Ramos (cell line): ENCODE data around the gene TTLL9.

Experiments used
- in situ Hi-C: fragments of 300-500 bp; cut with MboI; formaldehyde crosslinking; loops from one replicate; pipeline ENCODE4 v1.14.3; 2022; ENCODE audit warnings: low sequenced_read_pairs; ENCODE audit not compliant: unreplicated experiment

The TTLL9 gene

DNA sequence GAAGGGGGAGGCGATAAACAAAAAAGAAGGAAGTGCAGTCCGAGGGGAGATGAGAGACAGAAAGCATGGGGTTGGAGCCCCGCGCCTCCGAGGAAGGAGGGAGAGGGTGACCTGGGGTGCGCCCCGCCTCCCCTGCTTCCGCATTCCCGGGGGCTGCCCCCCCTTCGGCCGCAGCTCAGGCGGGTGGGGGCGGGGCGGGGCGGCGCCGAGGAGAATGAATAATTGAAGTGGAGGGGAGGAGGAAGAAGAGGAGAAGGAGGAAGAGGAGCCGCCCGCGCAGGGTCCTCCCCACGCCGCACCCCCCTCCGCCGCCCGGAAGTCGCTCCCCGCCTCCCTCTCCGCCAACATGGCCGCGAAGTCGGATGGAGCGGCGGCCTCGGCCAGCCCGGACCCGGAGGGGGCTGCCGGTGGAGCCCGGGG, 97.4 kb downstream of the TTLL9 start, which contains the start of gene XKR7:
Gene XKR7 (plus strand): TSS at position 322 of the 420 bp plus-strand sequence. CDS start 25 bp downstream, at position 347.
- in situ Hi-C loops = no loop called here

DNA sequence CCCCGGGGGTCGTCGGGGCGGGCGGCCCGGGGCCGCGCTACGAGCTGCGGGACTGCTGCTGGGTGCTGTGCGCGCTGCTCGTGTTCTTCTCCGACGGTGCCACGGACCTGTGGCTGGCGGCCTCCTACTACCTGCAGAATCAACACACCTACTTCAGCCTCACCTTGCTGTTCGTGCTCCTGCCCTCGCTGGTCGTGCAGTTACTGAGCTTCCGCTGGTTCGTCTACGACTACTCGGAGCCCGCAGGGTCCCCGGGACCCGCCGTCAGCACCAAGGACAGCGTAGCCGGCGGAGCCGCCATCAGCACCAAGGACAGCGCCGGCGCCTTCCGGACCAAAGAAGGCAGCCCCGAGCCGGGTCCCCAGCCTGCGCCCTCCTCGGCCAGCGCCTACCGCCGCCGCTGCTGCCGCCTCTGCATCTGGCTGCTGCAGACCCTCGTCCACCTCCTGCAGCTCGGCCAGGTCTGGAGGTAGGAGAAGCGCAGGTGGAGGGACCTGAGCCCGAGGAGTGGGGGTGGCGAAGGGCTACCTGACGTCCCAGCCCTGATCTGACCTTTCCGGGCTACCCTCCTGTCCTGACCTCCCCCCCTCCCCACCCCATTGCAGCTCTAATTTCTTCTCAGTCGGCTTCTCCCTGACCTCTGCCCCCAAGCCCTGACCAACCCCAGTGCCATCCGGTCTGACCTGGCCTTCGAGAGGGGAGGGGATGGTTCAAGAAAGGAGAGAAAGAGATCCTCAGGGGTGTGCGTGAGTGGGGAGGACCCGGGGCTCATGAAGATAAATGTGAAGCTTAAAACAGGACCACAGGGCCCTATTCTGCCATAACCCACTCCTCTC, 98.1 kb downstream of the TTLL9 start:
- in situ Hi-C loops = no loop called here

DNA sequence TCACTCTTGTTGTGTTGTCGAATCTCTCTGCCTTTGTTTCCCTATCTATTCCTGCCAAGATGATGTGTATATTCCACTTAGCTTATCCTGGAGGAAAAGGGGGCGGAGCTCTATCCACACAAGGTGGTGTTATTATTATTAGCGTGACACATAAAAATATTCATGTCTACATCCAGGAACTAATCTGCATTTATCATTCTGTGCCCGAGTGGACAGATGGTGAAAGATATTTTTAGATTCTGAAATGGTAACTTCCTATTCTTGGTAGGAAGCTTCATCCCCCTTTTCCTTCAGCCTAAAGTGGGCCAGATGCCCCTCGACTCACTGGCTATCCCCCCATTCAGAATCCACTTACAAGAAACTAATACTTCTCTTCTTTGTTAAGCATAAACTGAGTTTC, 99.6 kb downstream of the TTLL9 start:
- in situ Hi-C loops = no loop called here

DNA sequence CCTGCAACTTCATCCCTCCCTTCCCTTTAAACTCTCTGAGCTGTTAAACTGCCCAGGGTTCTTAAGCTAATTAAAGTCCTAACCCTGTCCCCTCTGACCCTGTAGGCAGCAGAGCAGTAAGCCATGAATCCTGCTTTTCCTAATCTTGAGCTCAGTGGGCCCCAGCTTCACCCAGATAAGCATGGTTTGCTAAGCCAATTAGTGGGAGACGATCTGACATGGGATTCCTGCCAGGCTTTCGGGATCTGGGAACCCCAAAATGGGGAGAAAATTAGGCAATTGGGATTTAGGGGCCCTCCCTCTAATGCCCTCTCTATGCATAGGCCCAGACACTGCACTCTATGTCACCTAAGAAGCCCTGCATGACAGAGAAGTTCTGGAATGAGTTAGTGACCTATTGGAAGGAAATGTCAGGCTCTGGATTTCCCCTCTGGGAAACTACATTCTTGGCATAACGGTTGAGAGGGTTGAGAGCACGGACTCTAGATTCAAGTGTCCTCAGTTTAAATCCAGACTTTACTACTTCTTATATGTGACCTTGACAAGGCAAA, 102.1 kb downstream of the TTLL9 start:
- in situ Hi-C loops = no loop called here

DNA sequence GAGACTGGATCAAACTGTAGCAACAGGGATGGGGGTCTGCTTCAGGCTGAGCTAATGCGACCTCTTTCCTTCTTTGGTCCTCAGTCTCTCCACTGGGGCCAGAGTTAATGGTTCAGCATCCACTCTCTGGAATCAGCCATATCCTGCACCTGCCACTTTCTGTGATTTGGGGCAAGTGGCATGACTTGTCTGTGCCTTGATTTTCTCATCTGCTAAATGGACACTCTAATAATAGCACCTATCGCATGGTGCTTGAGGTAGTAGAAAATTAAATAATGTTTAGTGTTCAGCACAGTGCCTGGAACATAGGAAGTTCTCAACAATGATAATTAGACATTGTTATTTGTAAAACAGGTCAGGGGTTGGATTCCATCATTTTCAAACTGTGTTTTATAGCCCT, 103.9 kb downstream of the TTLL9 start:
- in situ Hi-C loops = no loop called here

DNA sequence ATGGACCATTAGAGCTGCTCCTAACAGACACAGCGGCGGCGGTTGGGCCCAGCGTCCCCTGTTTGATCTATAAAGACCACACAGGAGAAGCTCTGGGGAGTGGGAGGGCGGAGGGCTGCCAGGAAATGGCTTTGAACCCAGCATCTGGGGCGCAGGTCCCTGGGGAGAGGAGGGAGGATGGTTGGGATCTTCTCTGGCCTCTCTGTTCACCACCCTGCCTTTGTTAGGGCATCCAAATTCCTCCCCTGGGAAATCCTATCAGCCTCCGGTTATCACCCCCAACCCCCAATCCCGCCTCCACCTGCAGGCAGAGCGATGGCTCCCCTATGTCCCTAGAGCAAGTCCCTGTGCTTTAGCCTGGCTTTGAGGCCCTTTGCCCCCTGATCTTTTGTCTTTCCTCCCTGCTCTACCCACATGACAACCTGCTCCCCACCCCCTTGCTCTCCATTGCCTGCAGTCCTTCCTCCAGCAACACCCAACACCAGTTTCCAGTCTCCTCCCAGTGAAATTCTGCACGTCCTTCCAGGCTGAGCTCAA, 104.6 kb downstream of the TTLL9 start:
- in situ Hi-C loops = no loop called here

DNA sequence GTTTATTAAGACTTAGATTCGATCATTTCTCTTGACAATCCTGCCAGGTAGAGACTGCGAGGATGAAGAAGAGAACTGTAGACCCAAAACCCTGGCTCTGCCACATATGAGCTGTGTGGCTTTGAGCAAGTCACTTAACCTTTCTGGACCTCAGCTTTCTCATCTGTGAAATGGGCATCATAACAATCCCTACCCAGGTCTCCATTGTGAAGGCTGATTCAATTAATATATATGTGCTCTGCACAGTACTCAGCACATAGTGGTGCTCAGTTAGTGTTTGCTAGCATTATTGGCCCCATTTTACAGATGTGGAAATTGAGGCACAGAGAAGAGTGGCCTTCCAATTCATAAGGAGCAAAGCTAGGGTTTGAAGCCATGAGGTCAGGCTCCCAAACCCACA, 105.4 kb downstream of the TTLL9 start:
- in situ Hi-C loops = no loop called here

DNA sequence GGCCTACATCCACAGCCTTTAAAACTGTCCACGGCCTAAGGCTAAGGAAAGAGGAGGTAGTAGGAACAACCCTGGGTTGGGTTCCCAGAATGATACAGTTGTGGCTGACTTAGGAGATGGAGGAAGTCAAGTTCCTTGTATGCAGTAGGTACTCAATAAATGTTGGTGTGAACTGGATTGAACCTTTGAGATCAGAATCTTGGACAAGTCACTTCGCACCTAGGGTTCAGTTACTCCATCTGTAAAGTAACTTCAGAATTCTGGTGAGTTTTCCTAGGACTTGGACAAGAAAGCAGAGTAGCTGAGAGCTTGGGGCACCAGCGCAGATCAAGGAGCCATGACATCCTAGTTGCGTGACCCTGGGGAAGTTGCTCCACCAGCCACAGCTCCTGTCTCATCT, 106.6 kb downstream of the TTLL9 start:
- in situ Hi-C loops = no loop called here

DNA sequence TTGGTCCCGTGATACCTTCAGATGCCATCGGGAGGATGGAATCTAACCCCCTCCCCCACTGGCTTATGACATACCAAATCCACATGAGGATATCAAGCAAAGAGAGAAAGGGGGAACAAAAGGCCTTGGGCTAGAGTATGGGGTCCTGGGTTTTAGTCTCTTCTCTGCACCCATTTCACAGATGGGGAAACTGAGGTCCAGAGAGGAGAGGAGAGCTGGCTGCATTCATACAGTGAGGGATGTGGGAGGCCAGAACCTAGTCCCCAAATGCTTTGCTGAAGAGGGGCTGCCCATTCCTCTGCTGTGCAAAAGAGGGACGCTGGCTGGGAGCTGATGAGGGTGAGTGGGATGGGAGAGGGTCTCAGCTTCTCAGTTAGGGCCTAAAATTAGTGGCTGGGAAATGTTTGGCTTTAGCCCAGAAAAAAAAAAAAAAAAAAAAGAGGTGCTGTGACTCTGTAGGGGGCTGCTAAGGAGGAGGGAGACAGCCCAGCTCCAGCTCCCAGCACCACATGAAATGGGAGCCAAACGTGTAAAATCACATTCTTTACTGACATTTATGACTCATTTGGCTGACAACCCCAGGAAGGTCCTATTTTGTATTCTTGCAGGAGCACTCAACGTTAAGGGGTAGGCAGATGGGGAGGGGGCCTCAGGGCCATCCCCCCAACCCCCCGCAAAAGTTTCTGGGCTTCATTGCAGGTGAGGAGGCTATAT, 109.4 kb downstream of the TTLL9 start:
- in situ Hi-C loops = no loop called here

DNA sequence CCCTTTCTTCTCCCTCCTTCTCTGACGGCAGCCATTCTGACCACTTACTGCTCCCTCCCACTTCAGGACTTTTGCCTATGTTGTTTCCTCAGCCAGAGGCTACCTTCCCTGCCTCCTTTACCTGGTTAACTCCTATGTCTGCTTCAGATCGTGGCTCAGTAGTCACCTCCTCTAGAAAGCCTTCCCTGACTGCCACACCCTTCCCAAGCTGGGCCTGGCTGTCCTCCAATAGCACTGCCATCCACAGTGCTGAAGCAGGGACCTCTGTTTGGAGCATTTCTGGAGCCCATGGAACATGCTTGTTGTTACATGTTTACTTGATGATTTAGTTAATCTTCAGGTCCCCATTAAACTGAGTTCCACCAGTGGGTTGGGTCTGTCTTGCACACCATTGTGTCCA, 111.3 kb downstream of the TTLL9 start:
- in situ Hi-C loops = no loop called here

DNA sequence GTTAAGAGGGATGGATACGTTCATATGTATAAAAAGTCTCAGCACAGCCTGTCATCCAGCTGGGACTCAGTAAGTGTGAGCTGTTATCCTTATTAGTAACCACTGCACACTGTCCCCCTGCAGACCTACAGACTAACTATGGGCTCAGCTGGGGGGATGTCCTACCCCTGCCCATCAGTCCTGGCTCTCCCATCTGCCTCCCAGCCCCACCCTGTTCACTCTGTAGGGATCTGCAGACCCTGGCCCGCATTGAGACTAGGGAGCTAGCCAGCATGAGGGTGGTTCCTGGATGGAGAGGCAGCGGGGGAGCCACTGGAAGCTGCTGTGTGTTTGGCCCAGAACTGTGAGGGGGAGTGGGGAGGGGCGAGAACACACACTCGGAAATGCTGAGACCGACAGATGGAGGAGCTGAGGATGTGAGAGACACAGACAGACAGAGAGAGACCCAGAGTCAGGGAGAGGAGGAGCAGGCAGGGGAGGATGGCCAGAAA, 114.6 kb downstream of the TTLL9 start:
- in situ Hi-C loops = no loop called here

DNA sequence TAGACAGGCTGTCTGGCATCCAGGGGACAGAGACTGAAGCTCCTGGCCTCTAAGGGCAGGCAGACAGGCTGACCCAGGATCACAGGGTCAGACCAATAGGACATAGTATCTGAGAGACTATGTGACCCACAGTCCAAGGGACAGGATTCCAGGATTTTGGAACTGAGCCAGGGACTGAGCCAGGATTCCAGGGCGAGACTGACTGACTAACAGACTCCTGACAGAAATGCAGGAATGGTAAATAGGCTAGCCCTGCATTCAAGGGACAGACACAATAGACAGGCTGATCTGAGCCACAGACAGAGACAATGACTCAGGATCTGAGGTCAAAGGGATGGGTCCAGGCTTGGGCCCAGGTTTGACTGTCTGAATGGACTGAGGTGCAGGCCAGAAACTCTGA, 117.3 kb downstream of the TTLL9 start:
- in situ Hi-C loops = no loop called here

DNA sequence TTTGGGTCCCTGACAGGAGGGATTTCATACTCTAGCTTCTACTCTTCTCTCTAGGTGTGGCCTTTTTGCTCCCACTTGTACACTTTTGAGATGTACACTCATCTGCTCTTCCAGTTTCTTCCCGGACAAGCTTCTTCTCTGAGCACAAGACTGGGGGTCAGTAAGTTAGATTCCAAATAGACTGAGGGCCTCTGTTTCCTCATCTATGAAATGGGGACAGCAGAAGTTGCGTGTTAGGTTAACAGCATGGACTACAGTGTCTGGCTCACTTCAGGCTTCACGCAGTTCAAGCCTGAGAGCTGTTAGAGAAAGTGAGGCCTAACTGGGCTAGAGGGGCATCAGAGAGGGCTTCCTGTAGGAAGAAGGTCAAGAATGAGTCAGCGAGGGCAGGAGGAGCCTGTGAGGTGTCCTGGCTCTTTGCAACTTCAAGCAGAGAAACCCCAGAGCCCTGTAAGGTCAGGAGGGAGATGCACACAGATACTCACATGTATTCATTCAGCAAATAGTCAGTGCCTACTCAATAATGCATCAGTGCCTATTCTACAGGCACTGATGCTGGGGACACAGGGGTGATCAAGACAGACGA, 118.1 kb downstream of the TTLL9 start:
- in situ Hi-C loops = no loop called here

DNA sequence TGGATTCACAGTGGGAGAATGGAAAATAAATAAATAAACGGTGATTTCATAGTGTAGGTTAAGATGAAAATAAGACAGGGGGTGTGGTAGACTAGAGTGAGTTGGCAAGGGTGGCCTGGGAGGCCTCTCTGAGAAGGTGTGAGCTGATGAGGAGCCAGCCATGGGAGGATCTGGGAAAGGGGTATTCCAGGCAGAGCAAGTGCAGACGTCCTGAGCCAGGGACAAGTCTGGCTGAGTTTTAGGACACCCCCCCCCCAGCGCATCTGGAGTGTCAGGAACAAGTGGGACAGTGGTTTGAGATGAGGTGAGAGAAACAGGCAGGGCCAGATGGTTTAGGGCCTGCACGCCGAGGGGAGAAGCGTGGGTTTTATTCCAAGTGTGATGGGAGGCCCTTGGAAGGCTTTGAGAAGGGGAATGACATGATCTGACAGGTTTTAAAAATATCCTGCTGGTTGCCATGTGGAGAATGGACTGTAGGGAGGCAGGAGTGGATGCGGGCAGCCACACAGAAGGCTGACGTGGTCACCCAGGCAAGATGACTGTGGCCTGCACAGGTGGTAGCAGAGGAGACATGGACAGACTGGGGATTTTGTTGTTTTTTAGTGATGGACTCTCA, 118.7 kb downstream of the TTLL9 start:
- in situ Hi-C loops = no loop called here

DNA sequence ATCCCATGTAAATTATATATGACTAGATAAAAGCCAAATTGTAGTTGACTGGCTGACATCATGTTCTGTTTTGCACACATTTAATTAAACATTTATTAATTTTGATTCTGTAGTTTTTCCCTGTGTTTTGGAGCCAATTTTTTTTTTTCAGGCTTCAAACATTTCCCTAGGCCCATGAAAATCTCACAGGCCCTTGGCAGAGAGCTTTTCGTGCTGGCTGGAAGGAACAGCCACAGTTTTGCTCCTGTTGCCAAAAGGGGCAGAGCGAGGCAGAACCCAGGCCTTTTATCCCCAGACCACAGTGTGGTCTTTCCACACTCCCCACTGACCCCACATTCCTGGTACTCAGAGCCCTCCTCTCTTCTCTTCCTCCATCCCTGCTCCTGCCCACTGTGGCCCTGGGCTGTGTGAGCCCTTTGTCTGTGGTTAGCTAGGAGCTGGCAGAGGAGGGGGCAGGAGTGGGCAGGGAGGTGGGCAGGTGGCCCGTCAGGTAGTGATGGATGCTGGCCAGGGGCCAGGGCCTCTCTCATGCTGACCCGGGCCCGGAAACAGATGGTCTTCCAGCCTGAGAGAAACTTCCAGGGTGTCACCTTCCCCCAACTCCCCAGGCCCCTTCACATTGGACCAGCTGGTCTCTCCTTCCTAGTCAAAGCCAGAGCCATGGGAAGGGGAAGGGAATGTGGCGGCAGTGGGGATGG, 120.4 kb downstream of the TTLL9 start:
- in situ Hi-C loops = no loop called here

DNA sequence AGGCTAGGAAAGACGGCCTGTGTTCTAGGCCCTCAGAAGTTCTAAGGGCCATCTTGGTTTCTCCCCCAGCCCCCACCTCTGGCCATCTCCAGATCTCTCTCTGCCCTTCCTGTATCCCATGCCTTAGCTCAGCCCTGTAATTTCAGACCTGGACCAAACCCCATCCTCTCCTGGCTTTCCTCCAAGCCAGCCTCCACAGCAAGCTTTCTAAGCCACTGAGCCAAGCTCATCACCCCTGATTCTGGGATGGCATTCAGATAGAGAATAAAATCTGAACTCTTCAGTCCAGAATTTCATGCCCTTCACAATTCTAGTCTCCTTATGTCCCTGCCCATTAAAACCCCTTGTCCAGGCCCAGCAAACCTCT, 120.9 kb downstream of the TTLL9 start:
- in situ Hi-C loops = no loop called here

DNA sequence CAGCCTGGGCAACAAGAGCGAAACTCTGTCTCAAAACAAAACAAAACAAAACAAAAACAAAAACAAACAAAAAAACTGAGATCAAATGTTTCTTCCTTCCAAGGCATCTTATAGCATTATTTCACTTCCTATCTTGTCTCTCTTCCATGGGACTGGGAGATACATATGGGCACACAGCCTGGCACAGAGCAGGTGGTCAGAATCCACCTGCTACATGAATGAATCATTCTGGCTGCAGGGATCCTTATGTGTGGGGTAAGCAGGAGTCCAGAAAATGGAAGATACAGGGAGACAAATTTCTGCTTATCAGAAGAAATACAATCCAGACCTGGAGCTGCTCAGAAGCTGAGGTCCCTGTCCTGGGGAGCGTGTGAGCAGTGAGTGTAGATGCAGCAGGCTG, 121.7 kb downstream of the TTLL9 start:
- in situ Hi-C loops = no loop called here
